Heart left ventricle (tissue), 13 donors: ENCODE measurements around the gene ENPP3.

Experiments
- CTCF ChIP-seq, 12 donors: fragments of 200-600 bp; sonication (generic) in 4 of 12; IDR thresholded peaks; one replicate each; pipeline versions ENCODE4 v1.5.0 to v1.8.0; 2018 to 2022; ENCODE audit warnings: antibody characterized with exemption in 12 of 12, mild to moderate bottlenecking in 5 of 12
- POLR2A ChIP-seq, 2 donors: fragments of 450-650 bp; IDR thresholded peaks; one replicate each; pipeline ENCODE4 v1.6.1; 2017; ENCODE audit warnings: antibody characterized with exemption in 2 of 2, mild to moderate bottlenecking in 2 of 2, moderate library complexity in 2 of 2
- donor health status: ischemic (EF 13 %, LVEDD 7.1; RV severe dilation, severe dysfunction).
- donor health status: DM: no; HTN: yes; CAD: no.
- donor health status: DM: no; HTN: no; CAD: no.
- donor health status: ischemic (EF 25% LVEDD 6.9; RV normal size, moderate dysfunction).
- donor health status: ischemic (EF 25% LVEDD 5.7; RV mildly dilated, moderate dysfunction).
- donor health status: ischemic (EF 35%, LVEDD 5.7; RV mildly dilated, moderate dysfunction).
- donor health status: nonischemic (EF 11% LVEDD 7.7; RV severe dilation, severe dysfunction).
- donor health status: DM: yes; HTN: yes; CAD: no.
- donor health status: PGD.
- donor health status: ischemic (EF 29% LVEDD 5.4; RV normal size, mild dysfunction).
- donor health status: nonischemic (EF 23%, LVEDD 6.1; RV moderate dilation, normal function).

GRCh38 chr6:131756039-131756438 is 118.9 kb downstream of the ENPP3 start:
- TF ChIP-seq CTCF (IDR thresholded peaks at IDR 0.05) (no peak), POLR2A (IDR thresholded peaks at IDR 0.05) (no peak)
